ENCODE data around the gene KDM7A. TPM values are rescaled to one million over a fixed set of nuclear protein-coding genes. Genes with fewer than 3 reads are reported as not detected.

KDM7A gene
- total RNA-seq, 1 experiment from 2014 or later: 1.5 TPM

DNA sequence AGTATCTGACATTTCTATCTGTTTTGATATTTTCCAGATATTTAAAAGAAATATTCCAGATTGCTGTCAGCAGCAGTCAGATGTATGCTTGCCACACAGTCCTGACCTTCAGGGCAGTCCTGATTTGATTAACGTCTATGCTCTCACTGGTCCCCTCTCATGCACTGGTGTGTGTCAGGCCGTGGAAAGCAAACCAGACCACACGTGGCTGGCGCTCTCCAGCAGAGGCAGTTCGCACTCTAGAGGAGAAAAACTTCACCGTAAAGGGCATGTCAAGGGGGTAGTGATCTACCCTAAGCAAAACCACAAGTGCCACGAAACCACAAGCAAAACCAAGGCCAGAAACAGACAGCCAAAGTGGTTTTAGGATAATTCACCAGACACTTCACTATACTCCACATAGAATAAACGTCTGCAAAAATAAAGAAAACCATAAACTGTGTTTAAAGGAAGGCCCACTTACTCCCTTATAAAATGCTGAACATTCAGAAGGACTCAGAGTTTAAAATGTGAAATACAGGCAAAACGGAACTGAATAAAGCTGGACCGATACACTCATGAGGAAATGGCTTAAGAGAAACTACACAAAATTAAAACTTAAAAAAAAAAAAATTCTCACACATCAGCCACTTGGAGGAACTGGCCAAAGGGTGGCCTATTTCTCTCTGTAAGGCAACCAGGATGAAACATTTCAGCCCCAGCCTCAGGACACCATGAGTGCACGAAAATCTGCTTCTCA, 140.4 kb downstream of the KDM7A start:
- H3K9me2 ChIP-seq (ENCODE audit: insufficient read depth): 0 out of 2 replicates have a peak, but pooled peaks cover 2% of the 10 kb centered on the region
- CTCF ChIA-PET: no interaction called here
- no peaks in the 10 kb centered on the region for H4K20me1 ChIP-seq (ENCODE audit: insufficient read depth)
- POLR2A ChIA-PET (ENCODE audit: unreplicated experiment): no interaction called here
- H3K4me3 ChIP-seq: no peak overlapping the region
- H3K27me3 ChIP-seq (ENCODE audit: insufficient read depth, low read depth): no peaks in the 10 kb centered on the region
- BruUV-seq (replicated peaks): no TSS peak
- TF ChIP-seq, protein P1, sequence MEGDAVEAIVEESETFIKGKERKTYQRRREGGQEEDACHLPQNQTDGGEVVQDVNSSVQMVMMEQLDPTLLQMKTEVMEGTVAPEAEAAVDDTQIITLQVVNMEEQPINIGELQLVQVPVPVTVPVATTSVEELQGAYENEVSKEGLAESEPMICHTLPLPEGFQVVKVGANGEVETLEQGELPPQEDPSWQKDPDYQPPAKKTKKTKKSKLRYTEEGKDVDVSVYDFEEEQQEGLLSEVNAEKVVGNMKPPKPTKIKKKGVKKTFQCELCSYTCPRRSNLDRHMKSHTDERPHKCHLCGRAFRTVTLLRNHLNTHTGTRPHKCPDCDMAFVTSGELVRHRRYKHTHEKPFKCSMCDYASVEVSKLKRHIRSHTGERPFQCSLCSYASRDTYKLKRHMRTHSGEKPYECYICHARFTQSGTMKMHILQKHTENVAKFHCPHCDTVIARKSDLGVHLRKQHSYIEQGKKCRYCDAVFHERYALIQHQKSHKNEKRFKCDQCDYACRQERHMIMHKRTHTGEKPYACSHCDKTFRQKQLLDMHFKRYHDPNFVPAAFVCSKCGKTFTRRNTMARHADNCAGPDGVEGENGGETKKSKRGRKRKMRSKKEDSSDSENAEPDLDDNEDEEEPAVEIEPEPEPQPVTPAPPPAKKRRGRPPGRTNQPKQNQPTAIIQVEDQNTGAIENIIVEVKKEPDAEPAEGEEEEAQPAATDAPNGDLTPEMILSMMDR (conservative IDR thresholded peaks at IDR 0.05): no peak
- TF ChIP-seq EZH2 (IDR thresholded peaks at IDR 0.05; ENCODE audit: low read depth): no peak
- H3K9me3 ChIP-seq (ENCODE audit: insufficient read depth, low read depth): no peaks in the 10 kb centered on the region
- DNase-seq: no peak
- no peak overlapping the region for H2AFZ ChIP-seq
- no peak overlapping the region for H3K4me2 ChIP-seq
- no peak overlapping the region for H3K27ac ChIP-seq
- H3K36me3 ChIP-seq (ENCODE audit: low read depth): no peaks in the 10 kb centered on the region
- H3F3A ChIP-seq (ENCODE audit: insufficient read depth, low read depth): no peaks in the 10 kb centered on the region
- no peaks in the 10 kb centered on the region for H3K79me2 ChIP-seq (ENCODE audit: low read depth)
- H3K4me1 ChIP-seq (replicated peaks; ENCODE audit: insufficient read depth): no peaks in the 10 kb centered on the region
- intact Hi-C loops (cut with micrococcal nuclease; ENCODE audit: unreplicated experiment): no loop called here

DNA sequence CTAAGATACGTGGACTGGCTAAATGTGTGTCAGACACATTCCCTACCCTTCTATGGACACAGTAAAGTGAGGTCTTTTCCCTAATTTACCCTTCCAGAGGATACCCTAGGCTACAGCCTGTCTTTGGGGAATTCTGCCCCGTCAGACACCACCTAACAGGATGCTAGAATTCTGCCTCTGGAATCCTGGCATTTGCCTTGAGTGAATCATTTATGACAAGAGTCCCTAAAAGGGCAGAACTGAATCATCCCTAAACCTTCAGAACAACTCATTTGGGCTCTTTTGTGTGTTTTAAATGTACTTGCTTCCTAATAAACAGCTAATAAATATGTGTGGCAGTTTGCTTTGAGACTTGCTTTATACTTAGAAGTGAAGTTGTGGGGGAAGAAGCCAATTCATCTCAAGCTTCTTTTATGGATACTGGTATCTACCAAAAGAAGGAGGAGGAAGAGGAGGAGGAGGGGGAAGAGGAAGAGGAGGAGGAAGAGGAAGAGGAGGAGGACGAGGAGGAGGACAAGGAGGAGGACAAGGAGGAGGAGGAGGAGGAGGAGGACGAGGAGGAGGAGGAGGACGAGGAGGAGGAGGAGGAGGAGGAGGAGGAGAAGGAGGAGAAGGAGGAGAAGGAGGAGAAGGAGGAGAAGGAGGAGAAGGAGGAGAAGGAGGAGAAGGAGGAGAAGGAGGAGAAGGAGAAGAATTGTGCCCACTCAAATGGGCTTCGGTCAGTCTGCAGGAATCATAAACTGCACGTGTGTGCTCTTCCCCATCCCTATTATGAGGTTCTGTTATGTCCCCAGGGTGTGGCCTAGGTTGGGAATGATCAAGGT, 141.2 kb downstream of the KDM7A start:
- H2AFZ ChIP-seq: no peak overlapping the region
- no peaks in the 10 kb centered on the region for H3K27me3 ChIP-seq (ENCODE audit: insufficient read depth, low read depth)
- no peaks in the 10 kb centered on the region for H3K9me3 ChIP-seq (ENCODE audit: insufficient read depth, low read depth)
- ChIA-PET POLR2A (ENCODE audit: unreplicated experiment) (no interaction called here), CTCF (interaction anchor here (0.6 kb wide), 1 partner anchor 292 kb away, joined by 5 read pairs; no protein-coding TSS in a partner anchor)
- DNase-seq: no peak
- BruUV-seq (replicated peaks): no TSS peak
- TF ChIP-seq, protein P1 (conservative IDR thresholded peaks at IDR 0.05): no peak
- no peak for TF ChIP-seq EZH2 (IDR thresholded peaks at IDR 0.05; ENCODE audit: low read depth)
- H3K4me2 ChIP-seq: no peak overlapping the region
- no peaks in the 10 kb centered on the region for H3F3A ChIP-seq (ENCODE audit: insufficient read depth, low read depth)
- H3K9me2 ChIP-seq (ENCODE audit: insufficient read depth): 0 out of 2 replicates have a peak, but pooled peaks cover 2% of the 10 kb centered on the region
- H3K79me2 ChIP-seq (ENCODE audit: low read depth): no peaks in the 10 kb centered on the region
- H3K36me3 ChIP-seq (ENCODE audit: low read depth): no peaks in the 10 kb centered on the region
- H3K4me1 ChIP-seq (replicated peaks; ENCODE audit: insufficient read depth): no peaks in the 10 kb centered on the region
- intact Hi-C loops (cut with micrococcal nuclease; ENCODE audit: unreplicated experiment): no loop called here
- H3K4me3 ChIP-seq: no peak overlapping the region
- H3K27ac ChIP-seq: no peak overlapping the region
- H4K20me1 ChIP-seq (ENCODE audit: insufficient read depth): no peaks in the 10 kb centered on the region

Other genes with a start within 250 kb of the KDM7A start
- gene PARP12, start 114.0 kb downstream of the KDM7A start, total RNA-seq (2021): 32.4 and 37.7 TPM in 2 replicates
- gene SLC37A3, start 221.5 kb upstream of the KDM7A start, total RNA-seq (2021): 42.4 and 54.8 TPM in 2 replicates
- gene RAB19, start 227.1 kb upstream of the KDM7A start, total RNA-seq (2021): 7.8 and 9.1 TPM in 2 replicates

Measured in PC-9 (cell line).